ENCODE measurements around the gene LILRA6.
"Not testable (repeated sequence)": the region's sequence is repeated elsewhere in the genome, so short reads cannot be mapped to it uniquely, and the experiment has no call there.

LILRA6 gene

GRCh38 chr19:54252243-54252642 is 9.7 kb upstream of the LILRA6 start:
- Mint-ChIP-seq H3K27me3 (ENCODE audit: low read depth) (peaks cover 6% of the 10 kb centered on the region), H3K27ac (peak overlapping the region in 1 of 3 experiments; percentile 46), H3K9me3 (no peaks in the 10 kb centered on the region), H3K36me3 (ENCODE audit: low read depth) (no peaks in the 10 kb centered on the region), H3K4me1 (peaks cover 14% of the 10 kb centered on the region), H3K4me3 (no peak overlapping the region)
- TF ChIP-seq CTCF (IDR thresholded peaks at IDR 0.05; ENCODE audit: unreplicated experiment in 3 of 3), result no peak

- H3K4me1 Mint-ChIP-seq, result peaks cover 18% of the 10 kb centered on the region
- peaks cover 12% of the 10 kb centered on the region for H3K27me3 Mint-ChIP-seq (ENCODE audit: low read depth)
- no peaks in the 10 kb centered on the region for H3K36me3 Mint-ChIP-seq (ENCODE audit: low read depth)
- peak overlapping the region; percentile 88 to 92 (median 89) for H3K27ac Mint-ChIP-seq
- H3K4me3 Mint-ChIP-seq, result no peak overlapping the region
- H3K9me3 Mint-ChIP-seq, result no peaks in the 10 kb centered on the region
- TF ChIP-seq CTCF (IDR thresholded peaks at IDR 0.05; ENCODE audit: unreplicated experiment in 3 of 3), result no peak
Observed at GRCh38 chr19:54248016-54248601, 5.5 kb upstream of the LILRA6 start.

- Mint-ChIP-seq H3K4me3 (no peak overlapping the region), H3K27me3 (ENCODE audit: low read depth) (peaks cover 12% of the 10 kb centered on the region), H3K27ac (peak overlapping the region; percentile 88 to 92 (median 89)), H3K36me3 (ENCODE audit: low read depth) (no peaks in the 10 kb centered on the region), H3K4me1 (peaks cover 18% of the 10 kb centered on the region), H3K9me3 (no peaks in the 10 kb centered on the region)
- no peak for TF ChIP-seq CTCF (IDR thresholded peaks at IDR 0.05; ENCODE audit: unreplicated experiment in 3 of 3)
Observed at GRCh38 chr19:54247106-54247930, 4.7 kb upstream of the LILRA6 start.

GRCh38 chr19:54245936-54246335 is 3.3 kb upstream of the LILRA6 start:
- no peak overlapping the region for H3K27ac Mint-ChIP-seq
- H3K27me3 Mint-ChIP-seq (ENCODE audit: low read depth), result peaks cover 12% of the 10 kb centered on the region
- H3K9me3 Mint-ChIP-seq, result no peaks in the 10 kb centered on the region
- peaks cover 18% of the 10 kb centered on the region for H3K4me1 Mint-ChIP-seq
- no peak for TF ChIP-seq CTCF (IDR thresholded peaks at IDR 0.05; ENCODE audit: unreplicated experiment in 3 of 3)
- H3K36me3 Mint-ChIP-seq (ENCODE audit: low read depth), result no peaks in the 10 kb centered on the region
- no peak overlapping the region for H3K4me3 Mint-ChIP-seq

- not testable (repeated sequence) for H3K4me3 Mint-ChIP-seq; H3K9me3 Mint-ChIP-seq; H3K27me3 Mint-ChIP-seq (ENCODE audit: low read depth); H3K36me3 Mint-ChIP-seq (ENCODE audit: low read depth); H3K4me1 Mint-ChIP-seq
- H3K27ac Mint-ChIP-seq, result peak overlapping the region in 1 of 3 experiments; percentile 41
Observed at GRCh38 chr19:54243809-54244208, 1.2 kb upstream of the LILRA6 start.

- H3K9me3 Mint-ChIP-seq; H3K4me3 Mint-ChIP-seq; H3K27me3 Mint-ChIP-seq (ENCODE audit: low read depth); H3K4me1 Mint-ChIP-seq; H3K36me3 Mint-ChIP-seq (ENCODE audit: low read depth); H3K27ac Mint-ChIP-seq: not testable (repeated sequence)
Observed at GRCh38 chr19:54242234-54242633, 356 bp downstream of the LILRA6 start.

- H3K36me3 Mint-ChIP-seq (ENCODE audit: low read depth); H3K9me3 Mint-ChIP-seq; H3K4me3 Mint-ChIP-seq; H3K27ac Mint-ChIP-seq; H3K4me1 Mint-ChIP-seq; H3K27me3 Mint-ChIP-seq (ENCODE audit: low read depth): not testable (repeated sequence)
Observed at GRCh38 chr19:54240372-54241336, 1.9 kb downstream of the LILRA6 start.

GRCh38 chr19:54239491-54240371 is 2.9 kb downstream of the LILRA6 start:
- H3K4me3 Mint-ChIP-seq; H3K27ac Mint-ChIP-seq; H3K27me3 Mint-ChIP-seq (ENCODE audit: low read depth); H3K9me3 Mint-ChIP-seq; H3K4me1 Mint-ChIP-seq; H3K36me3 Mint-ChIP-seq (ENCODE audit: low read depth): not testable (repeated sequence)
